ENCODE results near the gene SKA1.
"Not testable (repeated sequence)": the region's sequence is repeated elsewhere in the genome, so short reads cannot be mapped to it uniquely, and the experiment has no call there.

The SKA1 gene

DNA sequence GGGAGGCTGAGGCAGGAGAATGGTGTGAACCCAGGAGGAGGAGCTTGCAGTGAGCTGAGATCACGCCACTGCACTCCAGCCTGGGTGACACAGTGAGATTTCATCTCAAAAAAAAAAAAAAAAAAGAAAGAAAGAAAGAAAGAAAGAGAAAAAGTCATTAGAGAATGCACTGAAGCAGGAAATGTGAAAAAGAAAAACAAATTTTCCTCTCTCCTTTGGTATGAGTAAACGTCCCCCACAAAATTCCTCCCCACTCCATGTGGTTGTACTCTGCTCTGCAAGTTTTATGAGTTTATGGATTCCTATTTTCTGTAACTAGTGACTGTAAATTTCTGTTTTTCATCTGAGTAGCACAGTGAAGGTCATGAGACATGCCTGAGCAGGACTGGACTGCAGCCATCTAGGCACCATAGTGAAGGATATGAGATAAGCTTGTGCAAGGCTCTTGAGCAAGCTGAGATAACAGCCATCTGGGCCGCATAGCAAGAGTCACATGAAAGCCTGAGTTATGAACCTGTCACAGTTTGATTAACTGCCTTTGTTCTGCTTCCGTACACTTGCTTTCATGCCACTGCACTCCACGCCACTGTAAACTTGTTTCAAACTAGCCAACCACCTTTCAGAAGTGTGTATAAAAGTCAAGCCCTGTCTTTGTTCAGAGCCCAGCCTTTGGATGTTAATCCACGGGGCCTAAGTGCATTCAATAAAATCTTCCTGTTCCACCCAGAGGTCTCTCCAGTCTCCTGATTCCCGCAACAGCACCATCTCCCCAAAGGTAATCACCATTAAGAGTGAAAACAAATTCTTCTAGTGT, 50.2 kb downstream of the SKA1 start:
- no peak overlapping the region for H3K4me3 ChIP-seq (ENCODE audit: insufficient read depth, low read depth, low read length, poor library complexity, severe bottlenecking)
- no peaks in the 10 kb centered on the region for H3K4me1 ChIP-seq (ENCODE audit: control insufficient read depth, insufficient read depth, low read length, poor library complexity, severe bottlenecking)
- DNase-seq = no peak
- H3K27ac ChIP-seq (ENCODE audit: insufficient read depth, low read length, poor library complexity, severe bottlenecking) = no peak overlapping the region
- H3K9me3 ChIP-seq (ENCODE audit: control insufficient read depth, low read length) = no peaks in the 10 kb centered on the region
- H3K27me3 ChIP-seq (replicated peaks; ENCODE audit: control insufficient read depth, insufficient read depth, low read length, poor library complexity, severe bottlenecking) = no peaks in the 10 kb centered on the region
- no peaks in the 10 kb centered on the region for H3K36me3 ChIP-seq (ENCODE audit: control insufficient read depth, insufficient read depth, low read length)

DNA sequence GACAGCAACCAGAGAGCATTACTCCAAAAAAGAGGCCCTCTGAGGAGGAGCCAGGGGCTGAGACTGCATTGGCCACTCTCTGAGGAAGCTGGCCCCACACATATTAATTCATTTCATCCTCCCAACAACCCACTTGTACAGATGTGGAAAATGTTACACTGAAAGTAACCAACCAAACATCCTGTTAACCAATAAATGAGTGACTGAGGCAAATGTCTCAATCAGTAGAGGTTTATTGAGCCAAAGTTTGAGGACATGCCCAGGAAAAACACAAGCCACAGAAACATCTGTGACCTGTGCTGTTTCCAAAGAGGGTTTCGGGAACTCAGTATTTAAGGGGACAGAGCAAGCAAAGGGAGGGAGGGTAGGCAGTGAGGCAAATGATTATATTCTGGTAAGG, 53.0 kb downstream of the SKA1 start:
- no peaks in the 10 kb centered on the region for H3K4me1 ChIP-seq (ENCODE audit: control insufficient read depth, insufficient read depth, low read length, poor library complexity, severe bottlenecking)
- DNase-seq = no peak
- no peaks in the 10 kb centered on the region for H3K27me3 ChIP-seq (replicated peaks; ENCODE audit: control insufficient read depth, insufficient read depth, low read length, poor library complexity, severe bottlenecking)
- no peak overlapping the region for H3K4me3 ChIP-seq (ENCODE audit: insufficient read depth, low read depth, low read length, poor library complexity, severe bottlenecking)
- no peak overlapping the region for H3K27ac ChIP-seq (ENCODE audit: insufficient read depth, low read length, poor library complexity, severe bottlenecking)
- H3K36me3 ChIP-seq (ENCODE audit: control insufficient read depth, insufficient read depth, low read length) = no peaks in the 10 kb centered on the region
- H3K9me3 ChIP-seq (ENCODE audit: control insufficient read depth, low read length) = no peaks in the 10 kb centered on the region

DNA sequence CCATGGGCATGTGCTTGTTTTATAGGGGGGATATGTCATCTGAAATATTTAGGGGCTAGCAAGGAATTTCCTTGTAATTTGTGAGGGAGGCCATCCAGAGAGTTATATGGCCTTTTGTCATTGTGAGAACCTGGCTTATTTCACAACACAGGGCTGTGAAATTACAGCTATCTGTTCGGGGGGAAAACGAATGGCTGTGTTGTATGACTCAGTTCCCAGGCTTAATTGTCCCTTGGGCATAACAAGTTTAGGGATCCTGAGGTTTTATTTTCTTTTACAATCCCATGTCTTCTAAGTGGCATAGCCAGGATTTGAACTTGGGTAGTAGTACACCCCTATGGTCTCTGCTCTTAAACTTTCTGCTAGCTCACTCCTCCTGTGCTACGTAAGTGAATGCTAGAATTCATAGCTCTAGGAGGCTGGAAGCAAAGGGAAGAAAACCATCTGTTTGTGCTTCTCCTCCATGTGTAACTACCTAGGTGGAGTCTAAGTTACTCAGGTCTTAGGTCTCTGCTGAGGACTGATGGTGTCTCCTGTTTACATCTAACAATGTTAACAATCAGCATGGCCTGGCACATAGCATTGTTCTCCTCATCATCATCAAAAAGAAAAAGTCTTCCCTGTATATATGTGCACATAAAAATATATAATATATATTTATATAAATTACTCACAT, 53.8 kb downstream of the SKA1 start:
- H3K4me3 ChIP-seq (ENCODE audit: insufficient read depth, low read depth, low read length, poor library complexity, severe bottlenecking) = no peak overlapping the region
- no peak overlapping the region for H3K27ac ChIP-seq (ENCODE audit: insufficient read depth, low read length, poor library complexity, severe bottlenecking)
- no peaks in the 10 kb centered on the region for H3K4me1 ChIP-seq (ENCODE audit: control insufficient read depth, insufficient read depth, low read length, poor library complexity, severe bottlenecking)
- no peak for DNase-seq
- H3K27me3 ChIP-seq (replicated peaks; ENCODE audit: control insufficient read depth, insufficient read depth, low read length, poor library complexity, severe bottlenecking) = no peaks in the 10 kb centered on the region
- H3K9me3 ChIP-seq (ENCODE audit: control insufficient read depth, low read length) = no peaks in the 10 kb centered on the region
- no peaks in the 10 kb centered on the region for H3K36me3 ChIP-seq (ENCODE audit: control insufficient read depth, insufficient read depth, low read length)

- no peaks in the 10 kb centered on the region for H3K9me3 ChIP-seq (ENCODE audit: control insufficient read depth, low read length)
- no peak overlapping the region for H3K27ac ChIP-seq (ENCODE audit: insufficient read depth, low read length, poor library complexity, severe bottlenecking)
- no peak for DNase-seq
- H3K36me3 ChIP-seq (ENCODE audit: control insufficient read depth, insufficient read depth, low read length) = no peaks in the 10 kb centered on the region
- H3K4me3 ChIP-seq (ENCODE audit: insufficient read depth, low read depth, low read length, poor library complexity, severe bottlenecking) = no peak overlapping the region
- H3K27me3 ChIP-seq (replicated peaks; ENCODE audit: control insufficient read depth, insufficient read depth, low read length, poor library complexity, severe bottlenecking) = no peaks in the 10 kb centered on the region
- no peaks in the 10 kb centered on the region for H3K4me1 ChIP-seq (ENCODE audit: control insufficient read depth, insufficient read depth, low read length, poor library complexity, severe bottlenecking)
Observed at GRCh38 chr18:50429207-50429948, 54.5 kb downstream of the SKA1 start.

DNA sequence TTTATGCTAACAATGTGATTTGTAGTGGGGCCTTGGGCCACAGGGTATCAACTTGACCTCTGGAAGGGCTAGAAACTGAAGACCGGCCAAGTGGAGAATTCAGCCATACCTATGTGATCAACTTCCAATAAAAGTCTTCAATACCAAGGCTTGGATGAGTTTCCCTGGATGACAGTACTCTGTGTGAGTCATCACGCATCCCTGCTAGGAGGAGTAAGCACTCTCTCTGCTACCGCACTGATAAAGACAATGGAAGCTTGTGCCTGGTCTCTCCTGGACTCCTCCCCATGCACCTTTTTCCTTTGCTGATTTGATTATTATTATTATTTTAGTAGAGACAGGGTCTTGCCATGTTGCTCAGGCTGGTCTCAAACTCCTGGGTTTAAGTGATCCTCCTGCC, 58.1 kb downstream of the SKA1 start:
- Histone ChIP-seq H3K36me3 (ENCODE audit: control insufficient read depth, insufficient read depth, low read length) (no peaks in the 10 kb centered on the region), H3K4me1 (ENCODE audit: control insufficient read depth, insufficient read depth, low read length, poor library complexity, severe bottlenecking) (no peaks in the 10 kb centered on the region), H3K4me3 (ENCODE audit: insufficient read depth, low read depth, low read length, poor library complexity, severe bottlenecking) (no peak overlapping the region), H3K27ac (ENCODE audit: insufficient read depth, low read length, poor library complexity, severe bottlenecking) (no peak overlapping the region), H3K27me3 (replicated peaks; ENCODE audit: control insufficient read depth, insufficient read depth, low read length, poor library complexity, severe bottlenecking) (no peaks in the 10 kb centered on the region), H3K9me3 (ENCODE audit: control insufficient read depth, low read length) (no peaks in the 10 kb centered on the region)
- DNase-seq = no peak

DNA sequence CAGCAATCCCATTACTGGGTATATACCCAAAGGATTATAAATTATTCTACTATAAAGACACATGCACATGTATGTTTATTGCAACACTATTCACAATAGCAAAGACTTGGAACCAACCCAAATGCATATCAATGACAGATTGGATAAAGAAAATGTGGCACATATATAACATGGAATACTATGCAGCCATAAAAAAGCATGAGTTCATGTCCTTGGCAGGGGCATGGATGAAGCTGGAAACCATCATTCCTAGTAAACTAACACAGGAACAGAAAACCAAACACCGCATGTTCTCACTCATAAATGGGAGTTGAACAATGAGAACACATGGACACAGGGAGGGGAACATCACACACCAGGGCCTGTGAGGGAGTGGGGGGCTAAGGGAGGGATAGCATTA, 61.9 kb downstream of the SKA1 start:
- not testable (repeated sequence) for H3K36me3 ChIP-seq (ENCODE audit: control insufficient read depth, insufficient read depth, low read length); H3K27ac ChIP-seq (ENCODE audit: insufficient read depth, low read length, poor library complexity, severe bottlenecking); DNase-seq; H3K4me1 ChIP-seq (ENCODE audit: control insufficient read depth, insufficient read depth, low read length, poor library complexity, severe bottlenecking); H3K4me3 ChIP-seq (ENCODE audit: insufficient read depth, low read depth, low read length, poor library complexity, severe bottlenecking); H3K9me3 ChIP-seq (ENCODE audit: control insufficient read depth, low read length); H3K27me3 ChIP-seq (replicated peaks; ENCODE audit: control insufficient read depth, insufficient read depth, low read length, poor library complexity, severe bottlenecking)

DNA sequence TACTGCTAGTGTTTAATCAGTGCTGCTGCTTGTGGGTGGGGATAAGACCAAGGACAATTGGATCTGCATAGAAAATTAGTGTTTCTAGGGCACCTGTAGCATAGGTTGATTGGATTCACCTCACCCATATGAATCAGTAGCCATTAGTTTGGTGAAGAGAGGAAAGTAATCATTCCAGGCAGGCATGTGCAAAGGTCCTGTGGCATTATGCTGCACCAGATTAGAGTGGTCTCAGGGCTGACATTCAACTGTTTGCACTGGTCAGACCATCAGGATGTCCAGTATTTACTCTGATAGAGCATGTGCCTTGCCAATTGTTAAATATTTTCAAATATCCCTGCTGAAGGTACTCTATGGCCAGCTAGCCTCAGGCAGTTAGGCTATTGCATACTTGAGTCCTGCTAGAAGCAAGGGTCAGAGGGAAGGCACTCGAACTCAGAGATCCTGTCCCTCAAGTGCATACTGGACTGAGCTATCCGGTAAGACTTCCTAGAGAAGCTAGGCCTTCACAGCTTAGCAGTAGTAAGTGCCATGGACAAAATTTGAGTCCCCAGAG, 64.7 kb downstream of the SKA1 start:
- Histone ChIP-seq H3K27ac (ENCODE audit: insufficient read depth, low read length, poor library complexity, severe bottlenecking) (no peak overlapping the region), H3K36me3 (ENCODE audit: control insufficient read depth, insufficient read depth, low read length) (no peaks in the 10 kb centered on the region), H3K9me3 (ENCODE audit: control insufficient read depth, low read length) (no peaks in the 10 kb centered on the region), H3K27me3 (replicated peaks; ENCODE audit: control insufficient read depth, insufficient read depth, low read length, poor library complexity, severe bottlenecking) (no peaks in the 10 kb centered on the region), H3K4me1 (ENCODE audit: control insufficient read depth, insufficient read depth, low read length, poor library complexity, severe bottlenecking) (no peaks in the 10 kb centered on the region), H3K4me3 (ENCODE audit: insufficient read depth, low read depth, low read length, poor library complexity, severe bottlenecking) (no peak overlapping the region)
- DNase-seq = no peak

DNA sequence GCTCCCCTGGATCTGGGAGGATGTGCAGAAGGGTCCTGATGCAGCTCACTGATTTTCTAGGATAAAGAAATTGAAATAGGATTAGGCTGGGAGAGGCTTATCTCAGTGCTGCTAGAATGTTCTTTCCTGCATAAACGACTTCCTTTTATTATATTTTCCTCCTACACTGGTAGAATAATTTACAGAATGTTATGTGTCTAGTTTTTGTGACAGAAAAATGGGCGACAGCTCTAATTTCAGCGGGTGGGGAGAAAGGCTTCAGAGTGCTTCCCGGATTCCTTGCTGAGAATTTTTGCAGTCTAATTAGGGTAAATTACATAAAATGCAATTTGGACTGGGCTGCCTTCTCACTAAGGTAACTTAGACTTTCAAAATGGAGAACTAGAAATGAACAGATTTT, 66.2 kb downstream of the SKA1 start:
- Histone ChIP-seq H3K9me3 (ENCODE audit: control insufficient read depth, low read length) (no peaks in the 10 kb centered on the region), H3K27me3 (replicated peaks; ENCODE audit: control insufficient read depth, insufficient read depth, low read length, poor library complexity, severe bottlenecking) (no peaks in the 10 kb centered on the region), H3K36me3 (ENCODE audit: control insufficient read depth, insufficient read depth, low read length) (no peaks in the 10 kb centered on the region), H3K4me1 (ENCODE audit: control insufficient read depth, insufficient read depth, low read length, poor library complexity, severe bottlenecking) (no peaks in the 10 kb centered on the region), H3K4me3 (ENCODE audit: insufficient read depth, low read depth, low read length, poor library complexity, severe bottlenecking) (no peak overlapping the region), H3K27ac (ENCODE audit: insufficient read depth, low read length, poor library complexity, severe bottlenecking) (no peak overlapping the region)
- DNase-seq = no peak

- no peaks in the 10 kb centered on the region for H3K36me3 ChIP-seq (ENCODE audit: control insufficient read depth, insufficient read depth, low read length)
Observed at GRCh38 chr18:50441501-50441900, 66.7 kb downstream of the SKA1 start.

More at GRCh38 chr18:50441501-50441900, 66.7 kb downstream of the SKA1 start:
- H3K4me3 ChIP-seq (ENCODE audit: insufficient read depth, low read depth, low read length, poor library complexity, severe bottlenecking) = no peak overlapping the region
- H3K27me3 ChIP-seq (replicated peaks; ENCODE audit: control insufficient read depth, insufficient read depth, low read length, poor library complexity, severe bottlenecking) = no peaks in the 10 kb centered on the region
- no peak overlapping the region for H3K27ac ChIP-seq (ENCODE audit: insufficient read depth, low read length, poor library complexity, severe bottlenecking)
- H3K4me1 ChIP-seq (ENCODE audit: control insufficient read depth, insufficient read depth, low read length, poor library complexity, severe bottlenecking) = no peaks in the 10 kb centered on the region
- DNase-seq = no peak
- H3K9me3 ChIP-seq (ENCODE audit: control insufficient read depth, low read length) = no peaks in the 10 kb centered on the region
